NCI-H2029 treated with DMSO at 0.1 percent for 48 hours (cell line): ENCODE data around the gene FARP2.
"Not testable (repeated sequence)": the region's sequence is repeated elsewhere in the genome, so short reads cannot be mapped to it uniquely, and the experiment has no call there.

ENCODE experiments used
- DNase-seq: peaks from one replicate; lab custom pipeline; 2025; lab: John Stamatoyannopoulos, UW

FARP2 gene

DNA sequence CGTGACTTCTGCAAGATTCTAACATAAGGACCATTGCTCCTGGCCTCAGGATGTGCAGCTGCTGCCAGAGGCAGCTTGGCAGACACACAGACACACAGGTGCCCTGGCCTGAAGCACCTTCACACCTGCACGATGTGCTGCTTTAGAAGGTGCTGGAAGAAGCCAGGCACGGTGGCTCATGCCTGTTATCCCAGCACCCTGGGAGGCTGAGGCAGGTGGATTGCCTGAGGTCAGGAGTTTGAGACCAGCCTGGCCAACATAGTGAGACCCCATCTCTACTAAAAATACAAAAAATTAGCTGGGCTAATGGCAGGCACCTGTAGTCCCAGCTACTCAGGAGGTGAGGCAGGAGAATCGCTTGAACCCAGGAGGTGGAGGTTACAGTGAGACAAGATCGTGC is 57.4 kb downstream of the FARP2 start:
- not testable (repeated sequence) for DNase-seq

GRCh38 chr2:241413929-241414580 is 58.0 kb downstream of the FARP2 start:
- DNase-seq: no peak

- DNase-seq: no peak
Measured at GRCh38 chr2:241415196-241415595, 59.1 kb downstream of the FARP2 start.

DNA sequence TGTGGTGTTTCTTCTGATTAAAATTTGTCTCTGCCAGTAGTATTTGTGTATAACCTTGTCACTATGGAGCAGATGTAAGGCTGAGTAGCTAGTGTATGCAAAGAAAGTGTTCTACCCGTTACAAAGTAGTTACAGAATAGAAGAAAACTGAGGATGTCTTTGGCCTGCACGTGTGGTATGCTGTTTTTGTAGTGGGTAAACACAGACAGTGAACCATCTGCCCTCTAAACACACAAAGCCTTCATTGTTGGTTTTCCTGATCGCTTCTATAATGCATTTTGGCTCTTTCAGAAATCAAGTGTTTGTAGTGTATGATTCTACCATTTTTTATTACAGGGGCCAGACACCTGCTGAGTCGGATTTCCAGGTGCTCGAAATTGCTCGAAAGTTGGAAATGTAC is 61.5 kb downstream of the FARP2 start:
- peak; percentile 93 for DNase-seq

DNA sequence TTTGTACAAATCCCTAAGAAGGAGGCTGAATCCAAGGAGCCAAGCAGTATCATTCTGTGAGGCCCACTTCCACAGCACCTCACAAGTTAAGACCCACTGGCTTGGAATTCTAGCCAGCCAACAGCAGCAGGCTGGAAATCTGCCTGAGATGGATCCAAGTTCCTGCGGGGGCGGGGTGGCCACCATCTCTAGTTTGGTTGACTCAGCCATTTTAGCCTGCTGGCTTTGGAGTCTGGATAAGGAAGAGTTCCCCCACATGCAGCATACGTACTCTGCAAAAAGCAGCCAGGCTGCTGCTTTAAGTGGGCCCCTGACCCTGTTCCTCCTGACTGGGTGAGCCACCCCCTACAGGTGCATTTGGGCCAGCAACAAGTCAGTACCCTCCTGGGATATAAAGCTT is 65.2 kb downstream of the FARP2 start:
- no peak for DNase-seq

DNA sequence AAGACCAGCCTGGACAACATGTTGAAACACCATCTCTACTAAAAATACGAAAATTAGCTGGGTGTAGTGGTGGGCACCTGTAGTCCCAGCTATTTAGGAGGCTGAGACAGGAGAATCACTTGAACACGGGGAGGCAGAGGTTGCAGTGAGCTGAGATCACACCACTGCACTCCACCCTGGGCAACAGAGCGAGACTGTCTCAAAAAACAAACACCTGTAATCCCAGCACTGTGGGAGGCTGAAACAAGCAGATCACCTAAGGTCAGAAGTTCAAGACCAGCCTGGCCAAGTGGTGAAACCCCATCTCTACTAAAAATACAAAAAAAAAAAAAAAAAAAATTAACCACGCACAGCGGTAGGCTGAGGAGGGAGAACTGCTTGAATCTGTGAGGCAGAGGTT is 65.9 kb downstream of the FARP2 start:
- DNase-seq: not testable (repeated sequence)

DNA sequence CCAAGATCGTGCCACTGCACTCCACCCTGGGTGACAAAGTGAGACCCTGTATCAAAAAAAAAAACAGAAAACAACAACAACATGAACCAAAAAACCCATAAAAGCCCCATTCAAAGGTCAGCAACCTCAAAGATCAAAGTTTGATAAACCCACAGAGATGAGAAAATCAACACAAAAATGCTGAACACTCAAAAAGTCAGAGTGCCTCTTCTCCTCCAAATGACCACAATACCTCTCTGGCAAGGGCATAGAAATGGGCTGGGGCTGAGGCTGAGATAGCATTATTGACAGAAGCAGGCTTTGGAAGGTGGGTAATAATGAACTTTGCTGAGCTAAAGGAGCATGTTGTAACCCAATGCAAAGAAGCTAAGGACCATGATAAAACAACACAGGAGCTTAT is 66.3 kb downstream of the FARP2 start:
- no peak for DNase-seq

DNA sequence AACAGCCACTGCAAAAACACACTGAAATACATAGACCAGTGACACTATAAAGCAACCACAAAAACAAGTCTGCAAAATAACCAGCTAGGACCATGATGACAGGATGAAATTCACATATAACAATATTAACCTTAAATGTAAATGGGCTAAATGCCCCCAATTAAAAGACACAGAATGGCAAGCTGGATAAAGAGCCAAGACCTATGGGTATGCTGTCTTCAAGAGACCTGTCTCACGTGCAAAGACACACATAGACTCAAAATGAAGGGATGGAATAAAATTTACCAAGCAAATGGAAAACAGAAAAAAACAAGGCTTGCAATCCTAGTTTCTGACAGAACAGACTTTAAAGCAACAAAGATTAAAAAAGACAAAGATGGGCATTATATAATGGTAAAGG is 67.4 kb downstream of the FARP2 start:
- DNase-seq: not testable (repeated sequence)

DNA sequence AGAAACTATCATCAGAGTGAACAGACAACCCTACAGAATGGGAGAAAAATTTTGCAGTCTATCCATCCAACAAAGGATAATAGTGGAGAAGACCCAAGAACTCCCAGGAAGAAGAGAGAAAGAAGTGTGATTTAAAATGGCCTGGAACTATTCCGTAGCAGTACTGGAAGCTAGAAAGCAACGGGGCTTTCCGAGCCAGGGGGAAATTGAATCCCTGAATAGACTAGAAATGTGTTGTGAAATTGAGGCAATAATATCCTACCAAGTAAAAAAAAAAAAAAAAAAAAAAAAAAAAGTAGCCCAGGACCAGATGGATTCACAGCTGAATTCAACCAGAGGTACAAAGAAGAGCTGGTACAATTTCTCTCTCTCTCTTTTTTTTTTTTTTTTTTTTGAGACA is 69.3 kb downstream of the FARP2 start:
- no peak for DNase-seq

- no peak for DNase-seq
Measured at GRCh38 chr2:241430178-241430577, 74.1 kb downstream of the FARP2 start.

DNA sequence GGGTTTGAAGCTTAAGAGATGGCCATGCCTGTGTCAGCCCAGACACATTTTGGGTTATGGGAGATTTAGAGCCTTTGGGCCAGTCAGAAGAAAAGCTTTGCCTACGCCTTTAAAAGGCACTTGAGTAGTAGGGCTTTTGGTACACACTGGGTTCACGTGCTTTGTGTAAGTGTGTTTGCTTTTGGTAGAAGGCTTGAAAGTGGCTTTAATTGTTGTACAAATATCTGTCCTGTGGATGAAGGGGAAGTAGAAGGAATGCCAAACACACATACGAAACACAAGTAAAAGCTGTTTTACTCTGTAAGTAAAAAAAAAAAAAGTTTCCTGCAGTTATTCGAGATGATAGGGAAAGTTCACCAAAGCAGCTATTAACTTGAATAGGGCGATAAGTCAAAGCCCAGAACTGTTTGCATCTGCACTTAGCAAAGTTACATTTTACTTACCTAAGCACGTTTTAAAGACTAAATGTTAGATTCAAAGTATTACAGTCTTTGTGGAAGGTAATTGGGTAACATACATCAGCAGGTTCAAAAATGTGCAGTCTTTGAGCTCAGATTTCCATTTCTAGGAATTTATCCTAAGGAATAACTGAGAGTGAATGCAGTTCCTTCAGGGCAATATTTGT is 76.9 kb downstream of the FARP2 start:
- peak; percentile 89 for DNase-seq

GRCh38 chr2:241437179-241437578 is 81.1 kb downstream of the FARP2 start:
- no peak for DNase-seq

DNA sequence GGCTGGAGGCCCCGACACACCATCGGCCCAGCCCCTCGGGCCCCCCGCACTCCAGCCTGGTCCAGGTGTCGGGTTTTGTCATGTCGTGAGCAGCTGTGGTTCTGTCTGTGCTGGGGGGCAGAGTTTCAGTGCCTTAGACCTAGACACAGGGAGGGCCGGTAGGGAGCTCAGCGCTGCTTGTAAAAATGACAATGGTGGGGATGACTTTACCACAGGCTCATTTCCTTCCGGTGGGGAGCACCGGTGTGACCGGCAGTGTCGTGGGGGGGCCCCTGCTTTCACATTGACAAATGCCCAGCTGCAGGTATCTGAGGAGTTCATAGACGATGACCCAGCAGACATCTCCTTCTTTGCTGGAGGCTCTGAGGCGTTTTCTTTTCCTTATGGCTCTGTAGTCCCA is 85.4 kb downstream of the FARP2 start:
- DNase-seq: no peak

DNA sequence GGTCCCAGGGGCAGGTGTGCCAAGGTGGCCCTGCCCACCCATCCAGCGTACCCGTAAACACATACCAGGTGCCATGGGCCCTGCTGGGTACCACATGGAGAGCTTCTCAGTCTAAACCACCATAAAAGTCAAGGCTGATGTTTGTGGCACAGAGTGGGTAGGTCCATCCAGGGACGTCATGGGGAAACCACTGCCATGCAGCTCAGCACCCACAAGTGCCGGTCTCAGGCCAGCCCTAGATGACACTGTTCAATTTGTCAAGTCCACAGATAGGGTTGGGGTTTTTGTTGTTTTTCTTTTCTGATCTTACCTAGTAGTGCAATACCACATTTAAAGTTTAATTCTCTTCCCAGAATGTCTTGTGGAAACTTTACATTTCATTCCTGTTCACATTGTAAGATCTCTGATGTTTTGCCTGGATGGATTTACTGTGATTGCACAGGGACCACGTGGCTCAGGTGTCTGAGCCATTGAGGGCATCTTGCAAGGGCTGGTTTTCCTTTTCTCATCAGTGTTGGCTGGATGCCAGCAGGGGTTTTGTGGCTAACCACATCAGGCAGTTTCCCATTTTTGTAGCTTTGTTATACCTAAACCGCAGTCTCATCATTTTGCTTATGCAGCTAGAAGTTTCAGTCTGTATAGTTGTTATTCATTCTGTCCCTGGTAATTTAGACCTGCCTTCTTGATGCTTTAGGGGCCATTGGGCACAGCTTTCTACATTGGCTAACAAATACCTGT is 87.6 kb downstream of the FARP2 start:
- peak; percentile 21 for DNase-seq

DNA sequence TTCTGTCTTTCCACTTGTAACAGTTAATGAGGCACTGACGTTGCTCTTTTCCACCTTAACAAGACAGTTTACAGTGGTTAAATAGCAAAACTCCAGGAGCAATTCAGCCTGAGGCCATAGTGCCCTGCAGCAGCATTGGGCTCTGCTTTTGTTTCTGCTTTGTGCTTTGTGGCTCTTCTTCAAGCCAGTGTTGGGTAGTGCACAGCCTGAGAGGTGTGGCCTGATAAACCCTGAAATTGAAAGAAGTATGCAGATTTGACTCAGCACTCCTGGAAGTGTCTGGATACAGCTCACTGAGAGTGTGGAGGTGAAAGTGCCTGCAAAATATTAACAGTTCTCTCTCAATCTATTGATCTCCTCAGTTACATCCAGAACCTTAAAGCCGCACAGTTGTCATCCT is 89.3 kb downstream of the FARP2 start:
- DNase-seq: no peak

DNA sequence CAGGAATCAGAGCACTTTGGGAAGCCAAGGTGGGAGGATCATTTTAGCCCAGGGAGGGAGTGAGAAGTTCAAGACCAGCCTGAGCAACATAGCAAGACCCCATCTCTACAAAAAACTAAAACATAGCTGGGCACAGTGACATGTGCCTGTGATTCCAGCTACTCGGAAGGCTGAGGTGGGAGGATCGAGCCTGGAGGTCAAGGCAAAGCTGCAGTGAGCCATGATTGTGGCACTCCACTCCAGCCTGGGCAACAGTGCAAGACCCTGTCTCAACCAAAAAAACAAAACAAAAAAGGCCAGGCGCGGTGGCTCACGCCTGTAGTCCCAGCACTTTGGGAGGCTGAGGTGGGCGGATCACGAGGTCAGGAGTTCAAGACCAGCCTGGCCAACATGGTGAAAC is 94.0 kb downstream of the FARP2 start:
- DNase-seq: not testable (repeated sequence)

DNA sequence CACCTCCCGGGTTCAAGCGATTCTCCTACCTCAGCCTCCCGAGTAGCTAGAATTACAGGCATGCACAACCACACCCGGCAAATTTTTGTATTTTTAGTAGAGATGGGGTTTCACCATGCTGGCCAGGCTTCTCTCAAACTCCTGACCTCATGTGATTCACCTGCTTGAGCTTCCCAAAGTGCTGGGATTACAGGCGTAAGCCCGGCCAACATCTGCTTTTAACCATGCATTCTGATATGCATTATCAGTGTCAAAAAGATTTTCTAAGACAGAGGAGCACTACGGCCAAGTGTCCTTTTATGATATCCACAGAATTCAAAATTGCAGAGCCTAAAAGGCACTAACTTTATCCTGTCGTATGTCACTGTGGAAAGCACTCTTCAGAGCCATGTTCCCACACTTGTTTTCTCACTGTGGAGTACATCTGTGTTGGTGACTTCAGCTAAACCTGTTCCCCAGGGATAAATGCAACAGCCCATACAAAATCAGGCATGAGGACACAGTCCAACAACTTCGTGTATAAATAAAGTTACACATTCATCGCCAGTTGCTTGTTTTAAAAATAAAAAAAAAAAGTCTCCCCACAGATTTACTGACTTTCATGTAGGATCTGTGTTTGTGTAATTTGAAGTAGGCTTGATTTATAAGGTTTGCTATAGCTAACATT is 95.9 kb downstream of the FARP2 start:
- DNase-seq: no peak

DNA sequence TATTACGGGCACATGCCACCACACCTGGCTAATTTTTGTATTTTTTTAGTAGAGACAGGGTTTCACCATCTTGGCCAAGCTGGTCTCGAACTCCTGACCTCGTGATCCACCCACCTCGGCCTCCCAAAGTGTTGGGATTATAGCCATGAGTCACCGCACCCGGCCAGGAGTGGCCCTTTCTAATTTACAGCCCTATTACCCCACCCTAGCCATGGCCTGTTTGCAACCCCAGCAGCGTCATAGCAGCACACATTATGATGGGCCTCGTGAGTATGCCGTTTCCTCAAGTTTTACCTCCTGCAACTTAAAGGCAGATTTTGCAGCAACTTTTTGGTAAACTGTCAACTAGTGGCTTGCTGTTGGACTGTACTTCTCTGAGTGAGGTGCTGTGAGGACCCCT is 97.8 kb downstream of the FARP2 start:
- not testable (repeated sequence) for DNase-seq

- no peak for DNase-seq
Measured at GRCh38 chr2:241454837-241455485, 98.9 kb downstream of the FARP2 start.

DNA sequence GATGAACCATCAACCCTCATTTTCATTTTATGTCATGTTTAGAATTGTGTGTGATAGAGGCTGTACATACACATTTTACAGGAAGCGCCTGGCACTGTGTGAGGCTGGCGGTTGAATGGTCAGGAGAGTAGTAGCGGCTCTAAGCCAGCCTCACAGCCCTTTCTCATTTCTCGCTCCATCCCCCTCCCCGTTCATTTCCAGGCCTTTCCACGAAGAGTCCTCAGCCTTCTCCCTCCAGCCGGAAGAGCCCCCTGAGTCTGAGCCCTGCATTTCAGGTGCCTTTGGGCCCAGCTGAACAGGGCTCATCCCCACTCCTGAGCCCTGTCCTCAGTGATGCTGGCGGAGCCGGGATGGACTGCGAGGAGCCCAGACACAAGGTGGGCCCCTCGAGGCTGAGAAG is 100.5 kb downstream of the FARP2 start:
- no peak for DNase-seq

DNA sequence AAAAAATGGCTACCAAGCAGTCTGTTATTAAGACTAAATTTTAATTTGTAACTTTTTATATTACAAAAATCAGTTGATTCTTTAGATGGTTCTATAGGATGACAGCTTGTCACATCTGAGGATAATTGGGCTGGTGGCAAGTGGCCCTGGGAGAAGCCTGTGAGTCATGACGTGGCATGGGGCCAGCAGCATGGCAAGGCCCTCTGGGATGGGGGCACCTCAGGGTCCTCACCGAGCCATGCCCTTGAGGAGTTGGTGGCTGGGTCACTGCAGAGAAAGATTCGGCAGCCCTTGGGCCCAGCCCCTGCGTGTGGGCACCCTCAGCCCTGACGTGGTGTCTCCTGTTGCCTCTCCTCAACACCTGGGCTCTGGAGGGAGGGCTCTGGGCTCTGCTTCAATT is 102.6 kb downstream of the FARP2 start:
- no peak for DNase-seq

DNA sequence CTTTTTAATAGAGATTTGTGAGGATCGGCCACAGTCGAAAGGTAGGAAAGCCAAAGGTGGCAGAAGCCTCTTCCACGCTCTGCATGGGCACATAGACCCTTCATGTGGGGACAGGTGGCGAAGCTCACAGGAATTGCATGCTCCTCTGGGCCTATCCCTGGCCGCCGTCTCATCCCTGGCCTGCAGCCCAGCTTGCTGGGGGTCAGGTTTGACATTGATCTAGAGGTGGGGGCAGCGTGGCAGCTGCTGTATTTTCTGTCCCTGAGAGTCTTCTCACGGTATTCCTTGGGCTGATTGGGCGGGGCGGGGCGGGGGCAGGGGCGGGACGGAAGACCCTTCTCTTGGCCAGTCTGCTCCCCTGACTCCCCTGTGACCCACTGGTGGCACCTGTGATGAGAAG is 103.4 kb downstream of the FARP2 start:
- no peak for DNase-seq
